SK-N-SH (cell line): Measurements from ENCODE around the gene CBFA2T2.

Experiments
- ELF1 ChIP-seq: IDR thresholded peaks from 2 replicates; pipeline ENCODE4 v1.4.0; 2012
- EP300 ChIP-seq, 2 experiments: IDR thresholded peaks; 2 replicates each; pipeline versions ENCODE4 v1.4.0 to v1.6.1; 2012; ENCODE audit warnings: borderline replicate concordance in 1 of 2, low read depth in 1 of 2, low read length in 1 of 2
- EZH2phosphoT487 ChIP-seq: fragments of 200-600 bp; sonication (generic); IDR thresholded peaks from 2 replicates; pipeline ENCODE4 v1.6.1; 2017; ENCODE audit warnings: low read depth, mixed run types, mild to moderate bottlenecking, antibody characterized with exemption, moderate library complexity, borderline replicate concordance
- POLR2AphosphoS5 ChIP-seq: IDR thresholded peaks from 2 replicates; pipeline ENCODE4 v1.6.1; 2012; ENCODE audit warnings: low read depth, low read length
- RAD21 ChIP-seq: IDR thresholded peaks from 2 replicates; pipeline ENCODE4 v1.6.1; 2012; ENCODE audit warnings: mild to moderate bottlenecking, low read length
- TCF12 ChIP-seq: IDR thresholded peaks from 2 replicates; pipeline ENCODE4 v1.4.0; 2012
- TEAD4 ChIP-seq: IDR thresholded peaks from 2 replicates; pipeline ENCODE4 v1.4.0; 2012; ENCODE audit warnings: mild to moderate bottlenecking, borderline replicate concordance; ENCODE audit not compliant: insufficient read depth
- USF1 ChIP-seq: IDR thresholded peaks from 2 replicates; pipeline ENCODE4 v1.4.0; 2012; ENCODE audit warnings: low read depth, borderline replicate concordance
- YY1 ChIP-seq: IDR thresholded peaks from 2 replicates; pipeline ENCODE4 v1.4.0; 2012; ENCODE audit warnings: low read depth, mild to moderate bottlenecking
- TF ChIP-seq, protein P1 (sequence below): fragments of 150-350 bp; IDR thresholded peaks from 2 replicates; pipeline ENCODE4 v1.6.1; 2017; ENCODE audit warnings: antibody characterized with exemption, low read length, low read depth, borderline replicate concordance
- TF ChIP-seq, protein P2 (sequence below): fragments of 200-600 bp; sonication (generic); IDR thresholded peaks from 2 replicates; pipeline ENCODE4 v1.6.1; 2017; ENCODE audit warnings: antibody characterized with exemption, mild to moderate bottlenecking, moderate library complexity
- TF ChIP-seq, protein P3 (sequence below): IDR thresholded peaks from 2 replicates; pipeline ENCODE4 v1.6.1; 2012; ENCODE audit warnings: mild to moderate bottlenecking, low read depth, low read length, moderate library complexity
- TF ChIP-seq, protein P4 (sequence below): IDR thresholded peaks from 2 replicates; pipeline ENCODE4 v1.4.0; 2012; ENCODE audit warnings: low read depth

DNA sequence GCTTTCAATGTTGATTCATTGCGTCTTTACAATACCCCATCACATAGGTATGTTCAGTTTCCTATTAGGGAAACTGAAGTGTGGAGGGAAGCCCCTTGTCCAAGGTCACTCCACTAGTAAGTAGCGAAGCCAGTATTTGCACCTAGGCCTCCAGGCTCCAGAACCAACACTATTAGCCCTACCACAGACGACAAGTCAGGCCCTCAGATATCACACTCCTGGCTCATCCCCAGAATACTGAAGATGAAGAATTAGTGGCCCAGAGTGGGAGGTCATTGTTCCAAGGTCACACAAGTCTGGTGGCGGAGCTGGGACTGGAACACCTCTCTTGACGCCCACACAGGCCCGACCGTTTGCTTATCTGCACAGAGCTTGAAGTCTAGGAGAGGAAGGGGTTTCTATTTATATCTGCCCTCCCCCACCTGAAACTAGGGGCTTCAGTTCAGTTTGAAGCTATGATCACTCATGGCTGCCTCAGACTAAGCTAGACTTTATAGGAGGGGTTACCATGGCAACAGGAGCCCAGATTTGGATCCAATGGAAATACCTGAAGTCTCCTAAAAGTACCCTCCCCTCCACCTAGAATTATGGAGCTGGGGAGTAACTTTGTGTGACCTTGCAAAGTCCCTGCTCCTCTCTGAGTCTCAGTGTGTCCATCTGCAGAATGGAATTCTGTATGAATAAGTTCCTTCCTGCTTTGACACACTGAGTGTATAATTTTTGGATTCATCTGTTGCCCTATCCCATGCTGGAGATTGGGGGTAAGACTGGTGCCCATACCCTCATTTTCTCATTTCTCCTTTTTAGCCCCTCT lies 48.5 kb upstream of the CBFA2T2 start:
- TF ChIP-seq, protein P1, sequence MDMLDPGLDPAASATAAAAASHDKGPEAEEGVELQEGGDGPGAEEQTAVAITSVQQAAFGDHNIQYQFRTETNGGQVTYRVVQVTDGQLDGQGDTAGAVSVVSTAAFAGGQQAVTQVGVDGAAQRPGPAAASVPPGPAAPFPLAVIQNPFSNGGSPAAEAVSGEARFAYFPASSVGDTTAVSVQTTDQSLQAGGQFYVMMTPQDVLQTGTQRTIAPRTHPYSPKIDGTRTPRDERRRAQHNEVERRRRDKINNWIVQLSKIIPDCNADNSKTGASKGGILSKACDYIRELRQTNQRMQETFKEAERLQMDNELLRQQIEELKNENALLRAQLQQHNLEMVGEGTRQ: no peak
- no peak for TF ChIP-seq POLR2AphosphoS5
- TF ChIP-seq, protein P2, sequence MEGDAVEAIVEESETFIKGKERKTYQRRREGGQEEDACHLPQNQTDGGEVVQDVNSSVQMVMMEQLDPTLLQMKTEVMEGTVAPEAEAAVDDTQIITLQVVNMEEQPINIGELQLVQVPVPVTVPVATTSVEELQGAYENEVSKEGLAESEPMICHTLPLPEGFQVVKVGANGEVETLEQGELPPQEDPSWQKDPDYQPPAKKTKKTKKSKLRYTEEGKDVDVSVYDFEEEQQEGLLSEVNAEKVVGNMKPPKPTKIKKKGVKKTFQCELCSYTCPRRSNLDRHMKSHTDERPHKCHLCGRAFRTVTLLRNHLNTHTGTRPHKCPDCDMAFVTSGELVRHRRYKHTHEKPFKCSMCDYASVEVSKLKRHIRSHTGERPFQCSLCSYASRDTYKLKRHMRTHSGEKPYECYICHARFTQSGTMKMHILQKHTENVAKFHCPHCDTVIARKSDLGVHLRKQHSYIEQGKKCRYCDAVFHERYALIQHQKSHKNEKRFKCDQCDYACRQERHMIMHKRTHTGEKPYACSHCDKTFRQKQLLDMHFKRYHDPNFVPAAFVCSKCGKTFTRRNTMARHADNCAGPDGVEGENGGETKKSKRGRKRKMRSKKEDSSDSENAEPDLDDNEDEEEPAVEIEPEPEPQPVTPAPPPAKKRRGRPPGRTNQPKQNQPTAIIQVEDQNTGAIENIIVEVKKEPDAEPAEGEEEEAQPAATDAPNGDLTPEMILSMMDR: no peak
- TF ChIP-seq EP300 (IDR thresholded peaks at IDR 0.05; ENCODE audit: borderline replicate concordance in 1 of 2, low read depth in 1 of 2, low read length in 1 of 2): no peak
- no peak for TF ChIP-seq EZH2phosphoT487
- TF ChIP-seq USF1: no peak
- no peak for TF ChIP-seq ELF1
- TF ChIP-seq, protein P3, sequence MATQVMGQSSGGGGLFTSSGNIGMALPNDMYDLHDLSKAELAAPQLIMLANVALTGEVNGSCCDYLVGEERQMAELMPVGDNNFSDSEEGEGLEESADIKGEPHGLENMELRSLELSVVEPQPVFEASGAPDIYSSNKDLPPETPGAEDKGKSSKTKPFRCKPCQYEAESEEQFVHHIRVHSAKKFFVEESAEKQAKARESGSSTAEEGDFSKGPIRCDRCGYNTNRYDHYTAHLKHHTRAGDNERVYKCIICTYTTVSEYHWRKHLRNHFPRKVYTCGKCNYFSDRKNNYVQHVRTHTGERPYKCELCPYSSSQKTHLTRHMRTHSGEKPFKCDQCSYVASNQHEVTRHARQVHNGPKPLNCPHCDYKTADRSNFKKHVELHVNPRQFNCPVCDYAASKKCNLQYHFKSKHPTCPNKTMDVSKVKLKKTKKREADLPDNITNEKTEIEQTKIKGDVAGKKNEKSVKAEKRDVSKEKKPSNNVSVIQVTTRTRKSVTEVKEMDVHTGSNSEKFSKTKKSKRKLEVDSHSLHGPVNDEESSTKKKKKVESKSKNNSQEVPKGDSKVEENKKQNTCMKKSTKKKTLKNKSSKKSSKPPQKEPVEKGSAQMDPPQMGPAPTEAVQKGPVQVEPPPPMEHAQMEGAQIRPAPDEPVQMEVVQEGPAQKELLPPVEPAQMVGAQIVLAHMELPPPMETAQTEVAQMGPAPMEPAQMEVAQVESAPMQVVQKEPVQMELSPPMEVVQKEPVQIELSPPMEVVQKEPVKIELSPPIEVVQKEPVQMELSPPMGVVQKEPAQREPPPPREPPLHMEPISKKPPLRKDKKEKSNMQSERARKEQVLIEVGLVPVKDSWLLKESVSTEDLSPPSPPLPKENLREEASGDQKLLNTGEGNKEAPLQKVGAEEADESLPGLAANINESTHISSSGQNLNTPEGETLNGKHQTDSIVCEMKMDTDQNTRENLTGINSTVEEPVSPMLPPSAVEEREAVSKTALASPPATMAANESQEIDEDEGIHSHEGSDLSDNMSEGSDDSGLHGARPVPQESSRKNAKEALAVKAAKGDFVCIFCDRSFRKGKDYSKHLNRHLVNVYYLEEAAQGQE: no peak
- TF ChIP-seq TEAD4: no peak
- TF ChIP-seq, protein P4, sequence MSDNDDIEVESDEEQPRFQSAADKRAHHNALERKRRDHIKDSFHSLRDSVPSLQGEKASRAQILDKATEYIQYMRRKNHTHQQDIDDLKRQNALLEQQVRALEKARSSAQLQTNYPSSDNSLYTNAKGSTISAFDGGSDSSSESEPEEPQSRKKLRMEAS: no peak
- no peak for TF ChIP-seq YY1
- TF ChIP-seq TCF12: no peak
- TF ChIP-seq RAD21: no peak
